ENCODE measurements around the gene JPH4.

JPH4 gene

DNA sequence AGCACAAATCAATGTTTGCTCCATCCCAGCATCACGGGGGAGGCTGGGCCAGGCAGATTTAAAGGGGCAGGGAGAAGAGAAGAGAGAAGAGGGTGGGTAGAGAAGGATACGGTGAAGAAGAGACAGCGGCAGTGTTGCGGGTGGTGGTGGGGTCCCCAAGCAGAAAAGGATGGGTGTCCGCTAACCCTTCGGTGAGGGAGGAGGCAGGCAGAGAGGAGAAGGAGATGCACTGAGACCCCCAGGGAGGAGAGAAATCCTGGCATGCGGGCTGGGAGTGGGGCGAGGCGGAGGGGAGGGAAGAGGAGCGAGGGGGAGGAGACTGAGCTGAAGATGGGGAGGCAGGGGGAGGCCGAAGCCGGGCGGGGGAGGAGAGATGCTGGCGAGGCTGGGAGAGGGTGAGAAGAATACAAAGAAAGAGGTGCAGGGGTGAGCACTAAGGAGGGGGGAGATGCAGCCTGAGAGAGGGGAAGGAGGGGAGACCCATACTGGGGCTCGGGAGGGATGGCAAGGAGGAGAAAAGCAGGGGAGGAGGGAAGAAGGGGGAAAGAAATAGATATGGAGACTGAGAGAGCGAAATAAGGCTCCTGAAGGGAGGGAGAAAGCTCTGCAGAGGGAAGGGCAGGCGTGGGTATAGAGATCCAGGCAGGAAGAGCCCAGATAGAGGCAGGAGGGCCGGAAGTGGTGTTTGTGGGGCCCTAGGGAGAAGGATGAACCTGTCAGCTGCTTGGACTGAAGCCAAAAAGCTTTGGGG lies at the start of gene JPH4:
JPH4 (minus strand) TSS at position 231 of the 751 bp plus-strand sequence. CDS start 1,337 bp downstream, outside the sequence.
- no peak within 1 kb of the TSS for H3K27ac ChIP-seq (ENCODE audit: low read length)
- H3K36me3 ChIP-seq (ENCODE audit: control insufficient read depth, insufficient read depth, low read length): no peaks in the 10 kb centered on the region
- peaks cover 8% of the 10 kb centered on the region for H3K27me3 ChIP-seq (ENCODE audit: control insufficient read depth, insufficient read depth, low read length)
- peak within 1 kb of the TSS; percentile 41; the same call in 1 of the 2 replicates for H3K4me3 ChIP-seq (ENCODE audit: low read length)
- no peaks in the 10 kb centered on the region for H3K9me3 ChIP-seq (ENCODE audit: control insufficient read depth, insufficient read depth, low read length)
- no CpG with 5 or more reads among the region's 18 CpGs for WGBS (ENCODE audit: insufficient coverage, insufficient read length)
- peaks cover 3% of the 10 kb centered on the region; the same call in 1 of the 2 replicates for H3K4me1 ChIP-seq (ENCODE audit: control insufficient read depth, insufficient read depth, low read length)
- DNase-seq (ENCODE audit: low read depth, low spot score): no peak

DNA sequence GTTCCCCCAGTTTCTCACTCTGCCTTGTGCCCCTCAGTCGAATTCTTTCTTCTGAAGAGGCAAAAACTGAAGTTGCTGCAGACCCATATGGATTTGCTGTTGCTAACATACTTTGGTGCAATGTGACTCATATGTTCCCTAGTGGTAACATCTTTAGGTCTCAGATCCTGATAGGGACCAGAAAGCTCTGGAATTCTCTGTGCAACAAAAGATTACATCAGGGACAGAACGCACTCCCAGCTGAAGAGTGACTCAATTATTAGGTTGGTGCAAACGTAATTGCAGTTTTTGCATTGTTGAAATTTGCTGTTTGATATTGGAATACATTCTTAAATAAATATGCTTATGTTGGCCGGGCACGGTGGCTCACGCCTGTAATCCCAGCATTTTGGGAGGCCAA lies 49.4 kb upstream of the JPH4 start:
- Histone ChIP-seq H3K4me1 (ENCODE audit: control insufficient read depth, insufficient read depth, low read length) (no peaks in the 10 kb centered on the region), H3K36me3 (ENCODE audit: control insufficient read depth, insufficient read depth, low read length) (no peaks in the 10 kb centered on the region), H3K27me3 (ENCODE audit: control insufficient read depth, insufficient read depth, low read length) (no peaks in the 10 kb centered on the region), H3K4me3 (ENCODE audit: low read length) (no peak overlapping the region), H3K27ac (ENCODE audit: low read length) (no peak overlapping the region), H3K9me3 (ENCODE audit: control insufficient read depth, insufficient read depth, low read length) (no peaks in the 10 kb centered on the region; the same call in 1 of the 2 replicates)
- no CpG with 5 or more reads among the region's 6 CpGs for WGBS (ENCODE audit: insufficient coverage, insufficient read length)
- DNase-seq (ENCODE audit: low read depth, low spot score): no peak

DNA sequence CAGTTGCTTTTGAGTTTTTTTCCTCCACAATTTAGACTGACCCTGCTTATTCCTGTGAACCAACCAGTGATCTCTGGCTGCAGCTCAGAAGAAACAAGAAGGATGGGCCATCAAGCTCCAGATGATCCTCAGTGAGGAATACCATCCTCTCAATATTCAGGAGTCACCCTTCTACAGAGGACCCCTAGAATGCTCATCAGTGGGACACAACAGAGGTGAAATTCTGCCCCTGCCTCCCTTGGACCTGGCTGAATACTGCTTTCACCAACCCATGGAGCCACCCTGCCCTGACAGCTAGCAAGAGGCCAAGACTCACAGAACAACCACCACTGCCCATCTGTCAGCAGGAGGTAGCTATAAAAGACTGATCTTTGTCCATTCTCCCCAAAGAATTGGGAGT lies 48.4 kb upstream of the JPH4 start:
- Histone ChIP-seq H3K4me3 (ENCODE audit: low read length) (no peak overlapping the region), H3K27me3 (ENCODE audit: control insufficient read depth, insufficient read depth, low read length) (no peaks in the 10 kb centered on the region), H3K36me3 (ENCODE audit: control insufficient read depth, insufficient read depth, low read length) (no peaks in the 10 kb centered on the region), H3K27ac (ENCODE audit: low read length) (no peak overlapping the region), H3K9me3 (ENCODE audit: control insufficient read depth, insufficient read depth, low read length) (no peaks in the 10 kb centered on the region; the same call in 1 of the 2 replicates), H3K4me1 (ENCODE audit: control insufficient read depth, insufficient read depth, low read length) (no peaks in the 10 kb centered on the region)
- no peak for DNase-seq (ENCODE audit: low read depth, low spot score)

DNA sequence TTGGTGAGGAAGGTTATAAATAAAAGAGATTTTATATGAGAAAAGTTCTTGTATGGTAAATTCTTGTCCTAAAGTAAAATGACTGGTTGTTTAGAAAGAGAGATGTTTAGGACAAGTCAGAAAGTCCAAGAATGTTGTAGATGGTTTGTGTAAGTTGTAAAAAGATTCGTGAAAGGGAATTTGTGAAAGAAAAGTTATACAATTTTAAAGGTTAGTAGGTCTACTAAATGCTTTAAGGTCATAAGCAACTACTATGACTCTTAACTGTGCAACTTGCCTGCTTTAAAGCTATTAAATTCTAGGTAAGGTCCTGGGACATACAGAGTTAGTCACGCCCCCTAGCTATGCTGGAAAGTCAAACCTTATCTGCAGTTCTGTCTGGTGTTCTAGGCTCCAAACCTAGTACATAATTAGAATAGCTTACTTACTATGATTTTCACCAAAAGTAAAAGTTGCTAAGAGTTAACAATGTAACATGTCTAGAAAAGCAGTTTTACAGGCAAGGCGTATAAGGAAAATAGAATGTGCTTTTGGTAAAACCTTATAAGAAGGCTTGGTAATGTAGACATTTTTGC lies 46.3 kb upstream of the JPH4 start:
- no peak for DNase-seq (ENCODE audit: low read depth, low spot score)
- H3K27ac ChIP-seq (ENCODE audit: low read length): no peak overlapping the region
- H3K4me1 ChIP-seq (ENCODE audit: control insufficient read depth, insufficient read depth, low read length): no peaks in the 10 kb centered on the region
- no peak overlapping the region for H3K4me3 ChIP-seq (ENCODE audit: low read length)
- H3K36me3 ChIP-seq (ENCODE audit: control insufficient read depth, insufficient read depth, low read length): no peaks in the 10 kb centered on the region
- 96% methylated on average over 1 of the region's 3 CpGs for WGBS (ENCODE audit: insufficient coverage, insufficient read length)
- no peaks in the 10 kb centered on the region for H3K27me3 ChIP-seq (ENCODE audit: control insufficient read depth, insufficient read depth, low read length)
- no peaks in the 10 kb centered on the region; the same call in 1 of the 2 replicates for H3K9me3 ChIP-seq (ENCODE audit: control insufficient read depth, insufficient read depth, low read length)

DNA sequence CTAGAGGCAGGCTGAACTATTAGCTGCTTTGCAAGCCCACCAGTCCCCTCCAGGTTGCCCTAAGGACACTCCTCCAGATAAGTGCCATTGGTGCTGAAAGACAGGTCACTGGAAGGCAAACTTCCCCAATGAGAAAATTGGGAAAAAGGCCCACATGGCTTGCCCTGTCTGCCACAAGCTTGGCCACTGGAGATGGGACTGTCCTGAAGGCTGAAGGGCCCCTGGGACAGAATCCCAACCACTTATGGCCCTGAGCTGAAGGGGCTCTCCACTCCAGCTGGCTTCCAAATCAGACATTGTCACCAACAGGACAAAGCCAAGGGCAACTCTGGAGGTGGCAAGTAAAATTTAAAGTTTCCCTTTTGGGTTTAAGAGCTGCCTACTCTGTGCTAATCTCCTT lies 45.4 kb upstream of the JPH4 start:
- Histone ChIP-seq H3K4me3 (ENCODE audit: low read length) (no peak overlapping the region), H3K27me3 (ENCODE audit: control insufficient read depth, insufficient read depth, low read length) (no peaks in the 10 kb centered on the region), H3K4me1 (ENCODE audit: control insufficient read depth, insufficient read depth, low read length) (no peaks in the 10 kb centered on the region), H3K36me3 (ENCODE audit: control insufficient read depth, insufficient read depth, low read length) (no peaks in the 10 kb centered on the region), H3K27ac (ENCODE audit: low read length) (no peak overlapping the region), H3K9me3 (ENCODE audit: control insufficient read depth, insufficient read depth, low read length) (no peaks in the 10 kb centered on the region; the same call in 1 of the 2 replicates)
- DNase-seq (ENCODE audit: low read depth, low spot score): no peak

DNA sequence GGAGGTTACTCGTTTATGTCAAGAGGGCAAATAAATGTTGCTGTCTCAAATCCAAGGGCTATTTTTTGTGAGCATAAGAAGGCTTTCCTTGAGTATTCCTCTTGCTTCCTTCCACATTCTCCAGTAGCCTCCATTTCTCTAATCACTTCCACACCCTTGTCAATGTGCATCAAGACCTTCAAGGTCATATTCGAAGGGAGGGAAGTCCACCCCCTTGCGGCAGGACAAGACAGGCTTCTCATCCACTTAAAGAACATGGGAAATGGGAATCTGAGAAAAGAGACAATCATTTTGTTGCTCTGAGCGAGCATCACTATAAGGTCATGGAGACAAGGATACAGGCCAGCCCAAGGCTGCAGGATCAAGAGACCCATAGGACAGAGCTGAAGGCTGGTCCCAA lies 44.4 kb upstream of the JPH4 start:
- Histone ChIP-seq H3K4me3 (ENCODE audit: low read length) (no peak overlapping the region), H3K9me3 (ENCODE audit: control insufficient read depth, insufficient read depth, low read length) (no peaks in the 10 kb centered on the region; the same call in 1 of the 2 replicates), H3K36me3 (ENCODE audit: control insufficient read depth, insufficient read depth, low read length) (no peaks in the 10 kb centered on the region), H3K4me1 (ENCODE audit: control insufficient read depth, insufficient read depth, low read length) (no peaks in the 10 kb centered on the region), H3K27ac (ENCODE audit: low read length) (no peak overlapping the region), H3K27me3 (ENCODE audit: control insufficient read depth, insufficient read depth, low read length) (no peaks in the 10 kb centered on the region)
- no peak for DNase-seq (ENCODE audit: low read depth, low spot score)
- WGBS (ENCODE audit: insufficient coverage, insufficient read length): no CpG with 5 or more reads among the region's 4 CpGs

DNA sequence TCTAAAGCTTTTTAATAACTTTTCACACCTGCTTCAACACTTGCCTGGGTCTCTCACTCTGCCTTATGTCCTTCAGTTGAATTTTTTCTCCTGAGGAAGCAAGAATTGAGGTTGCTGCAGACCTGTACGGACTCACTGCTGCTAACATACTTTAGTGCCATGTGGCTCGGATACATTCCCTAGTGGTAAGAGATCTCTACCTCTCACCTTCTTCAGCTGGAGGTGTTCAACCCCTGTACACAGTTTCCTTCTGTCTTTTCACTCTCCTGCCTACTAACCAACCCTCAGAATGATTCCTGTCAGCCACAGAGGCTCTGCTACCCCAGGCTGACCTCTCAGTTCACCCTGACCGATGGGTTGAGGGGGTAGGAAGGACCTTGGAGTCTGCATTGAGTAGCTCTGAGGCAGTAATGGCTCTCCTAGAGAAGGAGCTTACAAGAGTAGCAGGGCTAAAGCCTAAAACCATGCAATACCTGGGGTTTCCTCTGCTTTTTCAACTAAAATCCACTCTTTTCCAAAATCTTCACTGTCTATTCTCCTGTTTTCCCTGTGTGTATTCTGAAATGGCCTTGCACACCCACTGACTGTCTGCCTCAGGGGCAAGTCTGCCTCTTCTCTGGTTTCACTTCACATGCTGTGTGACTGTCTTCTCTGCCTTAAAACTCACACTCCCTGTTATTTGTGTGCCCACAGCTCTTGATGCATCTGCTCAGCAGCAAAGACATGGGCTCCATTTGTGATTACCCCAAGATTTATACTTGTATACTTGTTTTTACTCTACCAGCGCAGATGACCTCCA lies 43.5 kb upstream of the JPH4 start:
- no peak for DNase-seq (ENCODE audit: low read depth, low spot score)
- no peak overlapping the region for H3K4me3 ChIP-seq (ENCODE audit: low read length)
- no peaks in the 10 kb centered on the region for H3K27me3 ChIP-seq (ENCODE audit: control insufficient read depth, insufficient read depth, low read length)
- no CpG with 5 or more reads among the region's 4 CpGs for WGBS (ENCODE audit: insufficient coverage, insufficient read length)
- no peak overlapping the region for H3K27ac ChIP-seq (ENCODE audit: low read length)
- H3K36me3 ChIP-seq (ENCODE audit: control insufficient read depth, insufficient read depth, low read length): no peaks in the 10 kb centered on the region
- no peaks in the 10 kb centered on the region for H3K4me1 ChIP-seq (ENCODE audit: control insufficient read depth, insufficient read depth, low read length)
- H3K9me3 ChIP-seq (ENCODE audit: control insufficient read depth, insufficient read depth, low read length): no peaks in the 10 kb centered on the region; the same call in 1 of the 2 replicates

DNA sequence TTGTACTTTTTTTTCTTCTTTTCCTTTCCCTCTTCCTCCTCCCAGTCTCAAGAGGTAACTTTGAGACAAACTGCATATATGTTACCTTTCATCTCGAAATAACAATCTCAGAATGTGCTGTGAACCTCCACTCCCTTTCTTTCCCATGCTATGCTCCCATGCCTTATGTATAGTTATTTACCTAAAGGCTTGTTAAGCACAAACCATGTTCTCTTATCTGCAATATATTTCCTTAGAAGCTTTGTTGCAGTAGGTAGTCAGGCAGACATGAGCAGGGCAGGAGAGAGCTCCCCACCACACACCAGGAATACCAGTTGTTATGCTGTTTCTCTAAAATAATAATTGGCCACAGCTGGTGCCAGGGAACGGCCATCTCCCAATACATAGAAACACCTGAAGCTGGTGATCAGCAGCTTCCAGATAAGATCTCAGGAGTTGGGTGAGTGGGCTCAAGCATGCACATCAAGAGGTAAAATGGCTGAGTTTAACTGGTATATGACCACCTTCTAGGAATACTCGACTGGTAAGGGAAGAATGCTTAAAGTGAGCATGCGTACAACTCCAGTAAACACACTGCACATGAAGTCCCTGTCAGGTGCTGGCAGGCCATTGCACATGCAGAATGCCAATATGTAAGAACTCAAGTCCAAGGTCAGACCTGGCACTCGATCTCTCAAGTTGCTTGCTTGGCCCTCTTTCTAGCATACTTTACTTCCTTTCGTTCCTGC lies 42.8 kb upstream of the JPH4 start:
- no peaks in the 10 kb centered on the region for H3K36me3 ChIP-seq (ENCODE audit: control insufficient read depth, insufficient read depth, low read length)
- no peaks in the 10 kb centered on the region for H3K4me1 ChIP-seq (ENCODE audit: control insufficient read depth, insufficient read depth, low read length)
- no CpG with 5 or more reads among the region's 6 CpGs for WGBS (ENCODE audit: insufficient coverage, insufficient read length)
- no peaks in the 10 kb centered on the region; the same call in 1 of the 2 replicates for H3K9me3 ChIP-seq (ENCODE audit: control insufficient read depth, insufficient read depth, low read length)
- no peak overlapping the region for H3K27ac ChIP-seq (ENCODE audit: low read length)
- no peak for DNase-seq (ENCODE audit: low read depth, low spot score)
- no peak overlapping the region for H3K4me3 ChIP-seq (ENCODE audit: low read length)
- no peaks in the 10 kb centered on the region for H3K27me3 ChIP-seq (ENCODE audit: control insufficient read depth, insufficient read depth, low read length)

DNA sequence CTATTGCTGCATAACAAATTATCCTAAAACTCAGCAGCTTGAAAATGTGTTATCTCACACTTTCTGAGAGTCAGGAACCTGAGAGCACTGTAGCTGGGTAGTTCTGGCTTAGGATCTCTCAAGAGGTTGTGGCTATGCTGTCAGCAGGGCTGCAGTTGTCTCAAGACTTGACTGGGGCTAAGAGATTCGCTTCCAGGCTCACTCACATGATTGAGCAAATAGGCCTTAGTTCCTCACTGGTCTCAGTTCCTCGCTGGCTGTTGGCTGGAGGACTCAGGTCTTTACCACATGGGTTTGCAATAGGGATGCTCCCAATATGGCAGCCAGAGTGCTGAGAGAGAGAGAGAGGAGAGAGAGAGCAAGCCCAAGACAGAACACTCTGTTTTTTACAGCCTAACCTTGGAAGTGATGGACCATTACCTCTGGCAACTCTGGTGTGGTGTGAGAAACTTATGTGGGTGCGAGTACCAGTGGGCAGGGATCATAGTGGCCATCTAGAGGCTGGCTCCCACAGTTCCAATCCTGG lies 41.6 kb upstream of the JPH4 start:
- DNase-seq (ENCODE audit: low read depth, low spot score): no peak
- H3K27me3 ChIP-seq (ENCODE audit: control insufficient read depth, insufficient read depth, low read length): no peaks in the 10 kb centered on the region
- no CpG with 5 or more reads among the region's 3 CpGs for WGBS (ENCODE audit: insufficient coverage, insufficient read length)
- H3K27ac ChIP-seq (ENCODE audit: low read length): no peak overlapping the region
- no peak overlapping the region for H3K4me3 ChIP-seq (ENCODE audit: low read length)
- H3K36me3 ChIP-seq (ENCODE audit: control insufficient read depth, insufficient read depth, low read length): no peaks in the 10 kb centered on the region
- H3K4me1 ChIP-seq (ENCODE audit: control insufficient read depth, insufficient read depth, low read length): no peaks in the 10 kb centered on the region
- no peaks in the 10 kb centered on the region; the same call in 1 of the 2 replicates for H3K9me3 ChIP-seq (ENCODE audit: control insufficient read depth, insufficient read depth, low read length)

All from iPS DF 6.9 (cell line).